Mesenteric fat pad (tissue), 1 donor: ENCODE measurements around the gene TOLLIP. TPM values are rescaled to one million over a fixed set of nuclear protein-coding genes. Genes with fewer than 3 reads are reported as not detected.
A peak's percentile ranks its signal among the peaks of the same experiment; 100 is the strongest.
"Not testable (repeated sequence)": the region's sequence is repeated elsewhere in the genome, so short reads cannot be mapped to it uniquely, and the experiment has no call there.

Experiments
- DNase-seq: peaks from one replicate; pipeline ENCODE4 v3.0.0-alpha.2; 2020; ENCODE audit warnings: low spot score
- total RNA-seq: library from RNA; stranded (reverse); fragmentation: NEBNext Ultra II Directional; extraction: Animal tissue kit (Norgen Biotek cat#: 25700); gene quantifications from one replicate; pipeline ENCODE4 v1.2.1, GENCODE V29; 2021
- donor health status: DM: yes; HTN: yes; CAD: no.

The TOLLIP gene
- total RNA-seq, 1 donor from 2014 or later = 63.6 TPM

DNA sequence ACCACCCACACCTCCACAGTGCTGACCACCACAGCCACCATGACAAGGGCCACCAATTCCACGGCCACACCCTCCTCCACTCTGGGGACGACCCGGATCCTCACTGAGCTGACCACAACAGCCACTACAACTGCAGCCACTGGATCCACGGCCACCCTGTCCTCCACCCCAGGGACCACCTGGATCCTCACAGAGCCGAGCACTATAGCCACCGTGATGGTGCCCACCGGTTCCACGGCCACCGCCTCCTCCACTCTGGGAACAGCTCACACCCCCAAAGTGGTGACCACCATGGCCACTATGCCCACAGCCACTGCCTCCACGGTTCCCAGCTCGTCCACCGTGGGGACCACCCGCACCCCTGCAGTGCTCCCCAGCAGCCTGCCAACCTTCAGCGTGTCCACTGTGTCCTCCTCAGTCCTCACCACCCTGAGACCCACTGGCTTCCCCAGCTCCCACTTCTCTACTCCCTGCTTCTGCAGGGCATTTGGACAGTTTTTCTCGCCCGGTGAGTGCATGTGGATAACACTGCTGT lies 58.1 kb downstream of the TOLLIP start:
- no peak for DNase-seq

DNA sequence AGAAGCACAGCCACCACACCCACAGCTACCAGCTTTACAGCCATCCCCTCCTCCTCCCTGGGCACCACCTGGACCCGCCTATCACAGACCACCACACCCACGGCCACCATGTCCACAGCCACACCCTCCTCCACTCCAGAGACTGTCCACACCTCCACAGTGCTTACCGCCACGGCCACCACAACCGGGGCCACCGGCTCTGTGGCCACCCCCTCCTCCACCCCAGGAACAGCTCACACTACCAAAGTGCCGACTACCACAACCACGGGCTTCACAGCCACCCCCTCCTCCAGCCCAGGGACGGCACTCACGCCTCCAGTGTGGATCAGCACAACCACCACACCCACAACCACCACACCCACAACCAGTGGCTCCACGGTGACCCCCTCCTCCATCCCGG lies 59.0 kb downstream of the TOLLIP start:
- DNase-seq = not testable (repeated sequence)

DNA sequence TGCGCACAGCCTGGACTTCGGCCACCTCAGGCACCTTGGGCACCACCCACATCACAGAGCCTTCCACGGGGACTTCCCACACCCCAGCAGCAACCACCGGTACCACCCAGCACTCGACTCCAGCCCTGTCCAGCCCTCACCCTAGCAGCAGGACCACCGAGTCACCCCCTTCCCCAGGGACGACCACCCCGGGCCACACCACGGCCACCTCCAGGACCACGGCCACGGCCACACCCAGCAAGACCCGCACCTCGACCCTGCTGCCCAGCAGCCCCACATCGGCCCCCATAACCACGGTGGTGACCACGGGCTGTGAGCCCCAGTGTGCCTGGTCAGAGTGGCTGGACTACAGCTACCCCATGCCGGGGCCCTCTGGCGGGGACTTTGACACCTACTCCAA lies 60.5 kb downstream of the TOLLIP start:
- not testable (repeated sequence) for DNase-seq

DNA sequence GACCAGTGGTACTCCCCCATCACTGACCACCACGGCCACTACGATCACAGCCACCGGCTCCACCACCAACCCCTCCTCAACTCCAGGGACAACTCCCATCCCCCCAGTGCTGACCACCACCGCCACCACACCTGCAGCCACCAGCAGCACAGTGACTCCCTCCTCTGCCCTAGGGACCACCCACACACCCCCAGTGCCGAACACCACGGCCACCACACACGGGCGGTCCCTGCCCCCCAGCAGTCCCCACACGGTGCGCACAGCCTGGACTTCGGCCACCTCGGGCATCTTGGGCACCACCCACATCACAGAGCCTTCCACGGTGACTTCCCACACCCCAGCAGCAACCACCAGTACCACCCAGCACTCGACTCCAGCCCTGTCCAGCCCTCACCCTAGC lies 62.4 kb downstream of the TOLLIP start:
- DNase-seq = not testable (repeated sequence)

DNA sequence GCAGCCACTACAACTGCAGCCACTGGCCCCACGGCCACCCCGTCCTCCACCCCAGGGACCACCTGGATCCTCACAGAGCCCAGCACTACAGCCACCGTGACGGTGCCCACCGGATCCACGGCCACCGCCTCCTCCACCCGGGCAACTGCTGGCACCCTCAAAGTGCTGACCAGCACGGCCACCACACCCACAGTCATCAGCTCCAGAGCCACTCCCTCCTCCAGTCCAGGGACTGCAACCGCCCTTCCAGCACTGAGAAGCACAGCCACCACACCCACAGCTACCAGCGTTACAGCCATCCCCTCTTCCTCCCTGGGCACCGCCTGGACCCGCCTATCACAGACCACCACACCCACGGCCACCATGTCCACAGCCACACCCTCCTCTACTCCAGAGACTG lies 63.1 kb downstream of the TOLLIP start:
- DNase-seq = not testable (repeated sequence)

DNA sequence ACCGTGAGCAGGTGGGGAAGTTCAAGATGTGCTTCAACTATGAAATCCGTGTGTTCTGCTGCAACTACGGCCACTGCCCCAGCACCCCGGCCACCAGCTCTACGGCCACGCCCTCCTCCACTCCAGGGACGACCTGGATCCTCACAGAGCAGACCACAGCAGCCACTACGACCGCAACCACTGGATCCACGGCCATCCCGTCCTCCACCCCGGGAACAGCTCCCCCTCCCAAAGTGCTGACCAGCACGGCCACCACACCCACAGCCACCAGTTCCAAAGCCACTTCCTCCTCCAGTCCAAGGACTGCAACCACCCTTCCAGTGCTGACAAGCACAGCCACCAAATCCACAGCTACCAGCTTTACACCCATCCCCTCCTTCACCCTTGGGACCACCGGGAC lies 63.7 kb downstream of the TOLLIP start:
- not testable (repeated sequence) for DNase-seq

DNA sequence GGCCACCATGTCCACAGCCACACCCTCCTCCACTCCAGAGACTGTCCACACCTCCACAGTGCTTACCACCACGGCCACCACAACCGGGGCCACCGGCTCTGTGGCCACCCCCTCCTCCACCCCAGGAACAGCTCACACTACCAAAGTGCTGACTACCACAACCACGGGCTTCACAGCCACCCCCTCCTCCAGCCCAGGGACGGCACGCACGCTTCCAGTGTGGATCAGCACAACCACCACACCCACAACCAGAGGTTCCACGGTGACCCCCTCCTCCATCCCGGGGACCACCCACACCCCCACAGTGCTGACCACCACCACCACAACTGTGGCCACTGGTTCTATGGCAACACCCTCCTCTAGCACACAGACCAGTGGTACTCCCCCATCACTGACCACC lies 64.9 kb downstream of the TOLLIP start:
- DNase-seq = not testable (repeated sequence)

DNA sequence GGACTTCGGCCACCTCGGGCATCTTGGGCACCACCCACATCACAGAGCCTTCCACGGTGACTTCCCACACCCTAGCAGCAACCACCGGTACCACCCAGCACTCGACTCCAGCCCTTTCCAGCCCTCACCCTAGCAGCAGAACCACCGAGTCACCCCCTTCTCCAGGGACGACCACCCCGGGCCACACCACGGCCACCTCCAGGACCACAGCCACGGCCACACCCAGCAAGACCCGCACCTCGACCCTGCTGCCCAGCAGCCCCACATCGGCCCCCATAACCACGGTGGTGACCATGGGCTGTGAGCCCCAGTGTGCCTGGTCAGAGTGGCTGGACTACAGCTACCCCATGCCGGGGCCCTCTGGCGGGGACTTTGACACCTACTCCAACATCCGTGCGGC lies 65.9 kb downstream of the TOLLIP start:
- DNase-seq = not testable (repeated sequence)

DNA sequence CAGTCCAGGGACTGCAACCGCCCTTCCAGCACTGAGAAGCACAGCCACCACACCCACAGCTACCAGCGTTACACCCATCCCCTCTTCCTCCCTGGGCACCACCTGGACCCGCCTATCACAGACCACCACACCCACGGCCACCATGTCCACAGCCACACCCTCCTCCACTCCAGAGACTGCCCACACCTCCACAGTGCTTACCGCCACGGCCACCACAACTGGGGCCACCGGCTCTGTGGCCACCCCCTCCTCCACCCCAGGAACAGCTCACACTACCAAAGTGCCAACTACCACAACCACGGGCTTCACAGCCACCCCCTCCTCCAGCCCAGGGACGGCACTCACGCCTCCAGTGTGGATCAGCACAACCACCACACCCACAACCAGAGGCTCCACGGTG lies 66.7 kb downstream of the TOLLIP start:
- not testable (repeated sequence) for DNase-seq

DNA sequence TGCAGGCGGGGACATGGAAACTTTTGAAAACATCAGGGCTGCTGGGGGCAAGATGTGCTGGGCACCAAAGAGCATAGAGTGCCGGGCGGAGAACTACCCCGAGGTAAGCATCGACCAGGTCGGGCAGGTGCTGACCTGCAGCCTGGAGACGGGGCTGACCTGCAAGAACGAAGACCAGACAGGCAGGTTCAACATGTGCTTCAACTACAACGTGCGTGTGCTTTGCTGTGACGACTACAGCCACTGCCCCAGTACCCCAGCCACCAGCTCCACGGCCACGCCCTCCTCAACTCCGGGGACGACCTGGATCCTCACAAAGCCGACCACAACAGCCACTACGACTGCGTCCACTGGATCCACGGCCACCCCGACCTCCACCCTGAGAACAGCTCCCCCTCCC lies 67.1 kb downstream of the TOLLIP start:
- no peak for DNase-seq

DNA sequence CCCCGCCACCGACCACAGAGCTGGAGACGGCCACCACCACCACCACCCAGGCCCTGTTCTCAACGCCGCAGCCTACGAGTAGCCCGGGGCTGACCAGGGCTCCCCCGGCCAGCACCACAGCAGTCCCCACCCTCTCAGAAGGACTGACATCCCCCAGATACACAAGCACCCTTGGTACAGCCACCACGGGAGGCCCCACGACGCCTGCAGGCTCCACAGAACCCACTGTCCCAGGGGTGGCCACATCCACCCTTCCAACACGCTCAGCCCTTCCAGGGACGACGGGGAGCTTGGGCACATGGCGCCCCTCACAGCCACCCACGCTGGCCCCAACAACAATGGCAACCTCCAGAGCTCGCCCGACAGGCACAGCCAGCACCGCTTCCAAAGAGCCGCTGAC lies 67.7 kb downstream of the TOLLIP start:
- DNase-seq = no peak

DNA sequence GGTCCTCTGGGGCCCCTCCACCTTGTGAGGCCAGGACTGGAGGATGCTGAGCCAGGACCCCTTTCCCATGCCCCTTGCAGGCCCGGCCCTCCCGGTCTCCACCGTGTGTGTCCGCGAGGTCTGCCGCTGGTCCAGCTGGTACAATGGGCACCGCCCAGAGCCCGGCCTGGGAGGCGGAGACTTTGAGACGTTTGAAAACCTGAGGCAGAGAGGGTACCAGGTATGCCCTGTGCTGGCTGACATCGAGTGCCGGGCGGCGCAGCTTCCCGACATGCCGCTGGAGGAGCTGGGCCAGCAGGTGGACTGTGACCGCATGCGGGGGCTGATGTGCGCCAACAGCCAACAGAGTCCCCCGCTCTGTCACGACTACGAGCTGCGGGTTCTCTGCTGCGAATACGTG lies 68.7 kb downstream of the TOLLIP start:
- DNase-seq = no peak

DNA sequence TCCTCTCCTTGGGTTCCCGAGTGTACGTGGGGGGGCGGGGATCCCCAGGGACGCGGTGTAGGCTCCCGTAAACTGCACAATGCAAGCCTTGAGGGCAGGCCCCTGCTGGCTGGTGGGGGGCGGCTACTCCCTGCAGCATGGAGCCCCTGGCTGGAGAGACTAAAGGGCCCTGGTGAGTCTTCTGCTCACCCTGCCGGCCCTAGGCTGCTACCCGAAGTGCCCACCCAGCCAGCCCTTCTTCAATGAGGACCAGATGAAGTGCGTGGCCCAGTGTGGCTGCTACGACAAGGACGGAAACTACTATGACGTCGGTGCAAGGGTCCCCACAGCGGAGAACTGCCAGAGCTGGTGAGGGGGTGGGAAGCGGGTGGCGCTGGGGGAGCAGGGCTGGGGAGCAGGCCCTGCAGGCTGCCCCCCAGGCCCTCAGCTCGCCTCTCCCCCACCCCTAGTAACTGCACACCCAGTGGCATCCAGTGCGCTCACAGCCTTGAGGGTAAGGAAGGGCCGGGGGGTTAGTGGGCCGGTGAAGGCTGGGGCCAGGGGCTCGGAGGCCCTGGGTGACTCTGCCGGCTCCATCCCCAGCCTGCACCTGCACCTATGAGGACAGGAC lies 69.7 kb downstream of the TOLLIP start:
- no peak for DNase-seq

DNA sequence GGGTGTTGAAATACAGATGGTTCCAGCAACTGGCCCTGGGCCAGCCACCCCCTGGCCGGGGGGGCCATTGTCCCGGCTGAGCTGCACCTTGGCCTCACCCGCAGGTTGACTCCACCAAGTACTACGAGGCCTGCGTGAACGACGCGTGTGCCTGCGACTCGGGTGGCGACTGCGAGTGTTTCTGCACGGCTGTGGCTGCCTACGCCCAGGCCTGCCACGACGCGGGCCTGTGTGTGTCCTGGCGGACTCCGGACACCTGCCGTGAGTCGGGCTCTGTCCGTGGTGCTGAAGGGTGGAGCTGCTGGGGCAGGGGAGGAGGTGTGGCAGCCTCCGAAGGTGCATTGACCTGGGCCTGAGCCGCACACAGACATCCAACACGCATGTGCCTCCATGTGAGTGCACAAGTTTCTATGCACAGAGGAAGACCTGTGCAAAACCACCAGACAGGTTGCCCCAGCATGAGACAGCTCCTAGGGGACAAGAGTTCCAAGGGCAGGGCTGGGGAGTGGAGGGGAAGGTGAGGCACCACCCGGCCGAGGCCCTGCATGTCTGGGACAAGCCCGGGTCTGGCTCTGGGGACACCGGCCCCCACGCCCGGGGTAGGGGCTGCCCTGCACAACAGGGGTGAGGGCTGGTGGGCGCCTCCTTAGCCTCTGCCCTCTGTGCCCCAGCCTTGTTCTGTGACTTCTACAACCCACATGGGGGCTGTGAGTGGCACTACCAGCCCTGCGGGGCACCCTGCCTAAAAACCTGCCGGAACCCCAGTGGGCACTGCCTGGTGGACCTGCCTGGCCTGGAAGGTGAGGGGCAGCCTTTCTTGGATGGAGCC lies 70.5 kb downstream of the TOLLIP start:
- DNase-seq = no peak

DNA sequence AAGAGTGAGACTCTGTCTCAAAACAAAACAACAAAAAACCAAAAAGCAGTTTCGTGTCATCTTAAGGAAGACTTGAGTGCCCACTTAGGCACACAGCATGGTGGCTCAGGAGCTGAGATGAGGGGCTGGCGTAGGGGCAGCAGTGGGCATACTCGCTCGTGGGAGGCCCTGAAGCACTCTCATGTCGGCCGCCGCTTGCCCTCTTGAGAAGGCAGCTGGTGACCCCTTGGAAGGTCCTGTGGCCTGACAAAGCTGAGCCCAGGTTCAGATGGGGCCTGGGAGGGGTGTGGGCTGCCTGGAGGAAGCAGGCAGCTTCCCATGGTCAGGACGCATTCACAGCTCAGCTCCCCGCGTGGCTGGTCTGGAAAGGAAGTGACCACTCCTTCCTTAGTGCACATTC lies 71.6 kb downstream of the TOLLIP start:
- no peak for DNase-seq

DNA sequence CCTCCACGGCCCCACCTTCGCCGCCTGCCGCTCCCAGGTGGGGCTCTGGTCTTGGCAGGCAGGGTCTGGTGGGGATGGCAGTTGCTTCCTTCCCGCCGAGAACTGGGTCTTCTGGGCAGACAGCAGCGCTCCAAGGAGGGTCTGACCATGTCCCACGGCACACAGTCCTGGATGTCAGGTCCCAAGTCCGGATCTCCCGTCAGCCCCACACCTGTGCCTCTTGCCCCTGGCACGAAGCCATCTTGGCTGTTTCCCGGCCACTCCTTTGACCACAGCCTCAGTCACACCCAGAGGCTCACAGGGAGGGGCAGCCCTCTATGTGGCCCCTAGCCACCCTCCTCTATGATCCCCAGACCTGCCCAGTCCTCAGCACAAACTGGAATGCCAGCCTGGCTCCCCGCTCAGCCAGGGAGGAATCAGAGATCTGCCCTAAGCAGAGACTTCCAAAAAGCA lies 72.3 kb downstream of the TOLLIP start:
- no peak for DNase-seq

DNA sequence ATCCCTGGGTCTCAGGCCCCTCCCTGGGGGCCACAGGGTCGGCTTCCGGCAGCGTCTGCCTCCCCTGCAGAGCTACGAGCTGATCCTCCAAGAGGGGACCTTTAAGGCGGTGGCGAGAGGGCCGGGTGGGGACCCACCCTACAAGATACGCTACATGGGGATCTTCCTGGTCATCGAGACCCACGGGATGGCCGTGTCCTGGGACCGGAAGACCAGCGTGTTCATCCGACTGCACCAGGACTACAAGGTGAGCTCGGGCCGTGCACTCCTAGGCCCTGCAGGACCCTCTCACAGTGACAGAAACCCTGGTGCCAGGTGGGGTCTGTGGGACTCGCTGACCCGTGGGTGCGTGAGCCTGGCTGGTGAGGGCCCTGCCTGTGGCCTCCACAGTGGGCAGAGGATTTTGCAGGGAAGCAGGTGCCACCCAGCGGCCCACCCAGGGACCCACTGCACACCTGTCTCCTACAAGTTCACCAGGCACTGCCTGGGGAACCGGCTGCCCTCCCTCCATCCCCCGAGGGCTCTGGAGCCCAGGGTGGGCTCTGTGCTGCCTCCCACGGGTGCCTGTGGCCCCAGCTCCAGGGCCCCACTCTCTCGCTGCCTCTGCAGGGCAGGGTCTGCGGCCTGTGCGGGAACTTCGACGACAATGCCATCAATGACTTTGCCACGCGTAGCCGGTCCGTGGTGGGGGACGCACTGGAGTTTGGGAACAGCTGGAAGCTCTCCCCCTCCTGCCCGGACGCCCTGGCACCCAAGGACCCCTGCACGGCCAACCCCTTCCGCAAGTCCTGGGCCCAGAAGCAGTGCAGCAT lies 72.9 kb downstream of the TOLLIP start:
- peak; percentile 69 for DNase-seq

DNA sequence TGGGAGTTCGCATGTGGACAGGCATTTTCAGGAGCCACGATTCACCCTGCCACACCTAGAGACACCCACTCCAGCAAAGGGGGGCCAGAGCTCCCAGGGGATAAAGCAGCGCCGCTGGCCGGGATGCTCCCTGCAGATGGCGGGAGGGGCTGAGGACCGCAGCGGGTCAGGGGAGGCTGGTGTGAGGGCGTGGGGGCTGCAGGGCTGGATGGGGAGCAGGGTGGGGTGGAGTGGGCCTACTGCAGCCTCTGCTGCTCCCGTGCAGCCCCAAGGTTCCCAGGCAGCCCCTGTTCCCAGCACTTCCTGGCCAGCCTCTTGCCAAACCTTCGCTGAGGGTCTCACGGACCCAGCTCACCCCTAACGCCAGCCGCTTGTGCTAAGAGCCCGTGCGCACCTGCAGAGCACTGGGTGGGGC lies 73.5 kb downstream of the TOLLIP start:
- DNase-seq = peak; percentile 86

DNA sequence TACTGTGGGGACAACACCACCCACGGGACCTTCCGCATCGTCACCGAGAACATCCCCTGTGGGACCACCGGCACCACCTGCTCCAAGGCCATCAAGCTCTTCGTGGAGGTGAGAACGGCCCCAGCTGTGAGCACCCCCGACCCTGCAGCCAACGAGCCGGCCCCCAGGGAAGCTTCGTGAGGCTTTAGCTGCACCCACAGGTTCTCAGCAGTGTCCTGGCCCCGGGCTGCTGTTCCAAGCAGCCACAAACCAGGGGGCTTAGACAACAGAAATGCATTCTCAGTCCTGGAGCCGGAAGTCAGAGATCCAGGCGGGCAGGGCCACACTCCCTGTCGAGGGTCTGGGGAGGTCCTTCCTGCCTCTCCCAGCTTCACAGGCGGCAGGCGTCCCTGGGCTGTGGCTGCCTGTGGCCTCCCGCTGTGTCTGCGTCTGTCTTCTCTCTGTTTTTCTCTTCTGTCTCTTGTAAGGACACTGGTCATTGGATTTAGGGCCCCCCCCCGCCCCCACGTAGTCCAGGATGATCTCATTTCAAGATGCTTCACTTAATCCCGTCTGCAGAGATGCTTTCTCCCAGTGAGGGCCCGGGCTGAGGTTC lies 74.0 kb downstream of the TOLLIP start:
- DNase-seq = peak; percentile 82

DNA sequence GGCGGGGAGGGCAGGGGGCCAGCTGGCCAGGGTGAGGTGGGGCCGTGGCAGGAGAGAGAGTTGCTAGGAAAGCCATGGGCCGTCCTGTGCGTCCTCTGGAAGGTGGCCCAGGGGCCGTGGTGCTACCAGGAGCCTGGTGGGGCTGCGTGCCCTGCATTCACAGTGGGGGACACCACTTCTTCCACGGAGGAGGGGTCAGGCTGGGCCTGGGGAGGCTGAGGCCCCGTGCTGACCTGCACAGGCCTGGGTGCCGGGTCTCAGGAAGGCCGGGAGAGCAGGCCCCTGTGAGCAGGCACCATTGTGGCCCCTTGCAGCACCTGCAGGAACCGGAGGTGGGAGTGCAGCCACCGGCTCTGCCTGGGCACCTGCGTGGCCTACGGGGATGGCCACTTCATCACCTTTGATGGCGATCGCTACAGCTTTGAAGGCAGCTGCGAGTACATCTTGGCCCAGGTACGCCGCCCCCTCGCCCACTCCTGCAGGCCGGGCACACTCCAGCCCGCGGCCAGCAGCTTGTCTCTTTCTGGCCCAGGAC lies 74.6 kb downstream of the TOLLIP start:
- DNase-seq = peak; percentile 89
